WTC11 (cell line): ENCODE results near the gene KIF3B. TPM values are rescaled to one million over a fixed set of nuclear protein-coding genes. Genes with fewer than 3 reads are reported as not detected.
"Not testable (repeated sequence)": the region's sequence is repeated elsewhere in the genome, so short reads cannot be mapped to it uniquely, and the experiment has no call there.

Experiments
- ATAC-seq: fragments of 200-7000 bp; cut with Tn5 transposase; 2 replicates; pipeline ENCODE4 v1.10.0; 2021; ENCODE audit warnings: mild to moderate bottlenecking, moderate library complexity
- CTCF ChIA-PET: fragments of 300-600 bp; sonication (Branson Sonifier 250); formaldehyde crosslinking; loops from one replicate; lab custom pipeline; 2021; ENCODE audit warnings: antibody characterized with exemption; lab: Charles Lee
- POLR2A ChIA-PET: fragments of 350-600 bp; sonication (Branson Sonifier 250); formaldehyde crosslinking; loops from one replicate; lab custom pipeline; 2021; ENCODE audit warnings: antibody characterized with exemption; lab: Charles Lee
- DNase-seq: peaks from one replicate; pipeline ENCODE4 v3.0.0; 2021; ENCODE audit warnings: low spot score
- H3K27ac Mint-ChIP-seq: 2 replicates; pipeline ENCODE4 v1.8.0; 2021; ENCODE audit warnings: mixed read lengths
- H3K27me3 Mint-ChIP-seq: 2 replicates; pipeline ENCODE4 v1.8.0; 2021; ENCODE audit warnings: low read depth, mild to moderate bottlenecking, moderate library complexity, mixed read lengths
- H3K36me3 Mint-ChIP-seq: 2 replicates; pipeline ENCODE4 v1.8.0; 2021; ENCODE audit warnings: mixed read lengths
- H3K4me1 Mint-ChIP-seq: 2 replicates; pipeline ENCODE4 v1.8.0; 2022; ENCODE audit warnings: mixed read lengths
- H3K4me3 Mint-ChIP-seq: 2 replicates; pipeline ENCODE4 v1.8.0; 2021; ENCODE audit warnings: mild to moderate bottlenecking, moderate library complexity, mixed read lengths
- H3K9me3 Mint-ChIP-seq: 2 replicates; pipeline ENCODE4 v1.8.0; 2021; ENCODE audit warnings: mixed read lengths
- NFE2L1 ChIP-seq: sonication (generic); formaldehyde crosslinking; IDR thresholded peaks from 2 replicates; pipeline ENCODE4 v1.8.1; 2023; ENCODE audit warnings: missing genetic modification reagents
- PRRX2 ChIP-seq: fragments of 250-450 bp; sonication (Bioruptor Pico); IDR thresholded peaks from 2 replicates; pipeline ENCODE4 v1.8.0; 2021; ENCODE audit warnings: mild to moderate bottlenecking
- SMAD4 ChIP-seq: sonication (generic); formaldehyde crosslinking; IDR thresholded peaks from 2 replicates; pipeline ENCODE4 v1.8.0; 2022; ENCODE audit warnings: mild to moderate bottlenecking, missing genetic modification reagents
- TEAD1 ChIP-seq: sonication (generic); formaldehyde crosslinking; IDR thresholded peaks from 2 replicates; pipeline ENCODE4 v1.8.0; 2022; ENCODE audit warnings: mild to moderate bottlenecking, missing genetic modification reagents
- ZMAT4 ChIP-seq: fragments of 250-450 bp; sonication (Bioruptor Pico); IDR thresholded peaks from 2 replicates; pipeline ENCODE4 v1.9.0; 2021; ENCODE audit warnings: mild to moderate bottlenecking
- ZNF138 ChIP-seq: sonication (generic); formaldehyde crosslinking; conservative IDR thresholded peaks from 2 replicates; pipeline ENCODE4 v1.8.1; 2022; ENCODE audit warnings: mild to moderate bottlenecking, moderate library complexity, missing genetic modification reagents
- ZNF232 ChIP-seq: sonication (generic); formaldehyde crosslinking; IDR thresholded peaks from 2 replicates; pipeline ENCODE4 v1.8.0; 2022; ENCODE audit warnings: mild to moderate bottlenecking, missing genetic modification reagents
- total RNA-seq: library from RNA; stranded (reverse); gene quantifications from 3 replicates; pipeline ENCODE4 v1.2.3, GENCODE V29; 2021
- TF ChIP-seq, protein P1 (sequence below): sonication (generic); formaldehyde crosslinking; IDR thresholded peaks from 2 replicates; pipeline ENCODE4 v1.8.0; 2023; ENCODE audit warnings: missing genetic modification reagents, mild to moderate bottlenecking, borderline replicate concordance
- TF ChIP-seq, protein P2 (sequence below): sonication (generic); formaldehyde crosslinking; IDR thresholded peaks from 2 replicates; pipeline ENCODE4 v1.8.1; 2023; ENCODE audit warnings: mild to moderate bottlenecking, missing genetic modification reagents, borderline replicate concordance

KIF3B gene
- total RNA-seq, 1 experiment from 2014 or later = 21.5 TPM

DNA sequence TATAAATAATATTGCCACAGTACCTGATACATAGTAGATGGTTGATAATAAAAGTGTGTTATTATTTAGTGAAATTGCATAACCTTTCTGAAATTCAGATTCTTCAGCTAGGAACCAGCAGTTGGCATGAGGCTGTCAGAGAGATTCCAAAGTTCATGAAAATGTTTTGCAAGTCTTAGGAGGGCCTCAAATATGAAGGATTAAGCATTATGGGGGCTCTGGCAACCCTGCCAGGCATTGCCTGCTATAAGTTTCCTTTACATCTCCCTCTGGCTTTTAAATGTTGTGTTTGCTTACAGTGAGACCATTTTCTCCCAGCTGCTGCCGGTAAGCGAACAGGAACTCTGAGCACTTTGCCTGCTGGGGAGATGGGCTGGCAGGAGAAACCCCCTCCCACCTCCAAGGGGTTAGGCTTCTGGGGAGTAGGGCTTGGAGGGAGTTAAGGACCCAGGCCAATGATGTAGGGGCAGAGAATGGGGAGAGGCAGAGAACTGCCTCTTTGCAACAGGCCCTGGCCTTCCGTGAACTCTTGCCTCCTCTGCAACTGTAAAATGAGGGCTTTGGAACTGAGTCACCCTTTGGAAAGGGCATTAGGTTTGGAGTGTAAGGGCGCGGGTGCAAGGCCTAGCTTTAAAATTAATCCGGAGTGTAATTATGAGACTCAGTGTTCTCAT lies 33.2 kb upstream of the KIF3B start (continued):
- TF ChIP-seq, protein P1, sequence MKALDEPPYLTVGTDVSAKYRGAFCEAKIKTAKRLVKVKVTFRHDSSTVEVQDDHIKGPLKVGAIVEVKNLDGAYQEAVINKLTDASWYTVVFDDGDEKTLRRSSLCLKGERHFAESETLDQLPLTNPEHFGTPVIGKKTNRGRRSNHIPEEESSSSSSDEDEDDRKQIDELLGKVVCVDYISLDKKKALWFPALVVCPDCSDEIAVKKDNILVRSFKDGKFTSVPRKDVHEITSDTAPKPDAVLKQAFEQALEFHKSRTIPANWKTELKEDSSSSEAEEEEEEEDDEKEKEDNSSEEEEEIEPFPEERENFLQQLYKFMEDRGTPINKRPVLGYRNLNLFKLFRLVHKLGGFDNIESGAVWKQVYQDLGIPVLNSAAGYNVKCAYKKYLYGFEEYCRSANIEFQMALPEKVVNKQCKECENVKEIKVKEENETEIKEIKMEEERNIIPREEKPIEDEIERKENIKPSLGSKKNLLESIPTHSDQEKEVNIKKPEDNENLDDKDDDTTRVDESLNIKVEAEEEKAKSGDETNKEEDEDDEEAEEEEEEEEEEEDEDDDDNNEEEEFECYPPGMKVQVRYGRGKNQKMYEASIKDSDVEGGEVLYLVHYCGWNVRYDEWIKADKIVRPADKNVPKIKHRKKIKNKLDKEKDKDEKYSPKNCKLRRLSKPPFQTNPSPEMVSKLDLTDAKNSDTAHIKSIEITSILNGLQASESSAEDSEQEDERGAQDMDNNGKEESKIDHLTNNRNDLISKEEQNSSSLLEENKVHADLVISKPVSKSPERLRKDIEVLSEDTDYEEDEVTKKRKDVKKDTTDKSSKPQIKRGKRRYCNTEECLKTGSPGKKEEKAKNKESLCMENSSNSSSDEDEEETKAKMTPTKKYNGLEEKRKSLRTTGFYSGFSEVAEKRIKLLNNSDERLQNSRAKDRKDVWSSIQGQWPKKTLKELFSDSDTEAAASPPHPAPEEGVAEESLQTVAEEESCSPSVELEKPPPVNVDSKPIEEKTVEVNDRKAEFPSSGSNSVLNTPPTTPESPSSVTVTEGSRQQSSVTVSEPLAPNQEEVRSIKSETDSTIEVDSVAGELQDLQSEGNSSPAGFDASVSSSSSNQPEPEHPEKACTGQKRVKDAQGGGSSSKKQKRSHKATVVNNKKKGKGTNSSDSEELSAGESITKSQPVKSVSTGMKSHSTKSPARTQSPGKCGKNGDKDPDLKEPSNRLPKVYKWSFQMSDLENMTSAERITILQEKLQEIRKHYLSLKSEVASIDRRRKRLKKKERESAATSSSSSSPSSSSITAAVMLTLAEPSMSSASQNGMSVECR = no peak
- TF ChIP-seq, protein P2, sequence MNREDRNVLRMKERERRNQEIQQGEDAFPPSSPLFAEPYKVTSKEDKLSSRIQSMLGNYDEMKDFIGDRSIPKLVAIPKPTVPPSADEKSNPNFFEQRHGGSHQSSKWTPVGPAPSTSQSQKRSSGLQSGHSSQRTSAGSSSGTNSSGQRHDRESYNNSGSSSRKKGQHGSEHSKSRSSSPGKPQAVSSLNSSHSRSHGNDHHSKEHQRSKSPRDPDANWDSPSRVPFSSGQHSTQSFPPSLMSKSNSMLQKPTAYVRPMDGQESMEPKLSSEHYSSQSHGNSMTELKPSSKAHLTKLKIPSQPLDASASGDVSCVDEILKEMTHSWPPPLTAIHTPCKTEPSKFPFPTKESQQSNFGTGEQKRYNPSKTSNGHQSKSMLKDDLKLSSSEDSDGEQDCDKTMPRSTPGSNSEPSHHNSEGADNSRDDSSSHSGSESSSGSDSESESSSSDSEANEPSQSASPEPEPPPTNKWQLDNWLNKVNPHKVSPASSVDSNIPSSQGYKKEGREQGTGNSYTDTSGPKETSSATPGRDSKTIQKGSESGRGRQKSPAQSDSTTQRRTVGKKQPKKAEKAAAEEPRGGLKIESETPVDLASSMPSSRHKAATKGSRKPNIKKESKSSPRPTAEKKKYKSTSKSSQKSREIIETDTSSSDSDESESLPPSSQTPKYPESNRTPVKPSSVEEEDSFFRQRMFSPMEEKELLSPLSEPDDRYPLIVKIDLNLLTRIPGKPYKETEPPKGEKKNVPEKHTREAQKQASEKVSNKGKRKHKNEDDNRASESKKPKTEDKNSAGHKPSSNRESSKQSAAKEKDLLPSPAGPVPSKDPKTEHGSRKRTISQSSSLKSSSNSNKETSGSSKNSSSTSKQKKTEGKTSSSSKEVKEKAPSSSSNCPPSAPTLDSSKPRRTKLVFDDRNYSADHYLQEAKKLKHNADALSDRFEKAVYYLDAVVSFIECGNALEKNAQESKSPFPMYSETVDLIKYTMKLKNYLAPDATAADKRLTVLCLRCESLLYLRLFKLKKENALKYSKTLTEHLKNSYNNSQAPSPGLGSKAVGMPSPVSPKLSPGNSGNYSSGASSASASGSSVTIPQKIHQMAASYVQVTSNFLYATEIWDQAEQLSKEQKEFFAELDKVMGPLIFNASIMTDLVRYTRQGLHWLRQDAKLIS (CRISPR knock-in tag) = no peak
- no peak for TF ChIP-seq NFE2L1 (CRISPR knock-in tag)

DNA sequence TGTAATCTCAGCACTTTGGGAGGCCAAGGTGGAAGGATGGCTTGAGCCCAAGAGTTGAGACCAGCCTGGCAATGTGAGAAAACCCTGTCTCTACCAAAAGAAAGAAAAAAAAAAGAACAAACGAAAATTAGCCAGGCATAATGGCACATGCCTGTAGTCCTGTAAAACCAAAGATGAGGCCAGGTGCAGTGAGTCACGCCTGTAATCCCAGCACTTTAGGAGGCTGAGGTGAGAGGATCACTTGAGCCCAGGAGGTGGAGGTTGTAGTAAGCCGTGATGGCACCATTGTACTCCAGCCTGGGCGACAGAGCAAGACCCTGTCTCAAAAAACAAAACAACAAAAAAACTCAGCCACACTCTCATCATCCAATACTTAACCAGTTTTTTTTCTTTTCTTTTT lies 32.5 kb upstream of the KIF3B start:
- H3K4me1 Mint-ChIP-seq = peaks cover 6% of the 10 kb centered on the region
- POLR2A ChIA-PET = no interaction called here
- H3K9me3 Mint-ChIP-seq = no peaks in the 10 kb centered on the region
- CTCF ChIA-PET = no interaction called here
- no peak overlapping the region for H3K4me3 Mint-ChIP-seq
- DNase-seq = no peak
- no peaks in the 10 kb centered on the region for H3K27me3 Mint-ChIP-seq
- ATAC-seq = no peak
- no peaks in the 10 kb centered on the region for H3K36me3 Mint-ChIP-seq
- TF ChIP-seq ZNF138 (no peak), SMAD4 (CRISPR knock-in tag) (no peak), ZNF232 (no peak), ZMAT4 (CRISPR knock-in tag) (no peak), PRRX2 (CRISPR knock-in tag) (no peak), TEAD1 (CRISPR knock-in tag) (no peak)
- TF ChIP-seq, protein P2 (CRISPR knock-in tag) = no peak
- H3K27ac Mint-ChIP-seq = no peak overlapping the region

GRCh38 chr20:32246208-32246607 lies 31.2 kb upstream of the KIF3B start:
- CTCF ChIA-PET, POLR2A ChIA-PET, H3K36me3 Mint-ChIP-seq, DNase-seq, H3K27ac Mint-ChIP-seq, H3K9me3 Mint-ChIP-seq, H3K27me3 Mint-ChIP-seq, H3K4me1 Mint-ChIP-seq, ATAC-seq, H3K4me3 Mint-ChIP-seq: not testable (repeated sequence)
